IPS-15b (cell line): ENCODE data around the gene CACNA1G.
A peak's percentile ranks its signal among the peaks of the same experiment; 100 is the strongest.

ENCODE experiments used
- H3K27me3 ChIP-seq: one replicate; pipeline ENCODE4 v1.6.1; 2013; ENCODE audit warnings: low read length; ENCODE audit not compliant: control insufficient read depth, insufficient read depth
- H3K36me3 ChIP-seq: one replicate; pipeline ENCODE4 v1.6.1; 2013; ENCODE audit warnings: low read length; ENCODE audit not compliant: control insufficient read depth, insufficient read depth
- H3K4me1 ChIP-seq: one replicate; pipeline ENCODE4 v1.6.1; 2013; ENCODE audit warnings: mild to moderate bottlenecking, low read length; ENCODE audit not compliant: control insufficient read depth, insufficient read depth
- H3K4me3 ChIP-seq: one replicate; pipeline ENCODE4 v1.5.1; 2013; ENCODE audit warnings: low read depth, low read length
- H3K9ac ChIP-seq: one replicate; pipeline ENCODE4 v1.6.1; 2013; ENCODE audit warnings: low read depth, mild to moderate bottlenecking, low read length
- H3K9me3 ChIP-seq: one replicate; pipeline ENCODE4 v1.6.1; 2013; ENCODE audit warnings: mild to moderate bottlenecking, low read length; ENCODE audit not compliant: control insufficient read depth, insufficient read depth

The CACNA1G gene

DNA sequence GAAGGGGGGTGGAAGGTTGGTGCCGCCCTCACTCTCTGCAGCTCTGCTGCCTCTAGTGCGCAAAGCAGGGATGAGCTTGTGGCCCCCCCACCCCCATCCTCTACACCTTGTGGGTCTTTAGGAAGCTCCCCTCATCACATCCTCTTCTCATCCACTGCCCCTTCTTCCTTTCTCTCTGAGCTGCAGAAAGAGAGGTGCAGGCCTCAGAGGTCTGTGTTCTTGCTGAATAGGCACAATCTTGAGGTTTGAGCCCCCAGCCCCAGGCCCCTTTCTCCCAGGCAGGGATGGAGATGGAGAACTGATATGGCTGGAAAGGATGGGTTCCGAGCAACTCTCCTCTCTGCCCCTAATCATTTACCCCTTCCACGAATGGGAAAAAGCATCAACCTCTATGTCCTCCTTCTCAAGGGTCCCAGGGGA lies 2.6 kb downstream of the CACNA1G start:
- H3K27me3 ChIP-seq: peaks cover 71% of the 10 kb centered on the region
- H3K4me3 ChIP-seq: peak overlapping the region; percentile 49
- peaks cover 15% of the 10 kb centered on the region for H3K4me1 ChIP-seq

DNA sequence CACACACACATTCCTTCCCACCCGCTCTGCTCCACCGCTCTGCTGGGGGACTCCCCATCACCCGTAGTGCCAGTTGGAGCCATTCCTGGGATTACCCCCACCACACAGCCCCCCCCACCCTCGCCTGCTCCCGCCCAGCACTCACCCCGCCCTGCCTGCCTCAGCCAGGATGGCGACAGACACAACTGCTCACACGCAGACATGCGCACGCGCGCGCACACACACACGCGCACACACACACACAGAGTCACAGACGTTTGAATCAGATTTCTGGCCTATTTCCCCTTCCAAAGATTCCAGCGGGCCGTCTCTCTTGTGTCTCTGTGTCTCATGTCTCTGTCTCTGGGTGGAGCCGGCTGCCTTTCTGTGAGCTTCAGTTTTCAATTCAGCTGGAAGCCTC lies 4.4 kb downstream of the CACNA1G start:
- H3K4me3 ChIP-seq: peak overlapping the region; percentile 26
- H3K4me1 ChIP-seq: peaks cover 13% of the 10 kb centered on the region
- no peaks in the 10 kb centered on the region for H3K36me3 ChIP-seq
- H3K27me3 ChIP-seq: peaks cover 60% of the 10 kb centered on the region
- H3K9ac ChIP-seq: no peak overlapping the region
- no peaks in the 10 kb centered on the region for H3K9me3 ChIP-seq

More for the DNA sequence above, 2.6 kb downstream of the CACNA1G start:
- H3K36me3 ChIP-seq: no peaks in the 10 kb centered on the region
- H3K9me3 ChIP-seq: no peaks in the 10 kb centered on the region
- no peak overlapping the region for H3K9ac ChIP-seq

GRCh38 chr17:50565402-50566350 lies 5.2 kb downstream of the CACNA1G start:
- H3K27me3 ChIP-seq: peaks cover 60% of the 10 kb centered on the region
- peak overlapping the region; percentile 5 for H3K4me3 ChIP-seq
- H3K9me3 ChIP-seq: no peaks in the 10 kb centered on the region
- H3K36me3 ChIP-seq: no peaks in the 10 kb centered on the region
- no peak overlapping the region for H3K9ac ChIP-seq
- peaks cover 17% of the 10 kb centered on the region for H3K4me1 ChIP-seq

DNA sequence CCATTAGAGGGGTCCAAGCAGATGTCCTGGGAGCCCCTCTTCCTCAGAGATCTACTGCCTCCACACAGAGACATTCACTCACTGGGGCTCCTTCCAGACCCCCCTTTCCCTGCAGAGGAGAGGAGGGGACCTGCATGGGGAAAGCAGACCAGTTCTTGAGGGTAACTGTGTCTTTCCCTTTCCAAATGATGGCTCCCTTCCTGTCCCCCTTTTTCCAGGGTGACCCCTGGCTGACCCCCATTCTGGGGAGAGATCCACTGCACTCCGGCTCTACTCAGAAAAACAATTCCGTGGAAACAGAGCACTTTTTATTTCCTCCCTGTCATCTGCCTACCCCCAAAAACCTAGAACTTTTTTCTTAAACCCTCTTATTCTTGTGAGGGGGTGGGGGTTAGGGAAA lies 6.4 kb downstream of the CACNA1G start:
- Histone ChIP-seq H3K9ac (no peak overlapping the region), H3K27me3 (peaks cover 60% of the 10 kb centered on the region), H3K4me3 (no peak overlapping the region), H3K9me3 (no peaks in the 10 kb centered on the region), H3K4me1 (peaks cover 17% of the 10 kb centered on the region), H3K36me3 (no peaks in the 10 kb centered on the region)

DNA sequence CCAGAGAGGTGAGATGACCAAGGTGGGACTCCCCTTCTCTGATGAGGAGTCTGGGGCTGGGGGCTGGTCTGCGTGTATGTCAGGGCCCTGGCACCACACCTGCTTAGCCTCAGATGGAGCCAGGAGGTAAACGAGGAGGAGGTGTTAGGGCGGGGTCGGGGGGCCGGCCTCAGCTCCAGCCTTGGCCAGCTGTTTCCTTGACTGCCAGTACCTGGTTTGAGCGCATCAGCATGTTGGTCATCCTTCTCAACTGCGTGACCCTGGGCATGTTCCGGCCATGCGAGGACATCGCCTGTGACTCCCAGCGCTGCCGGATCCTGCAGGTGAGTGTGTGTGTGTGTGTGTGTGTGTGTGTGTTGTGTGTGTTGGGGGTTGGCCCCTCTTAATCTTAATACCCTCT lies 8.1 kb downstream of the CACNA1G start:
- Histone ChIP-seq H3K36me3 (no peaks in the 10 kb centered on the region), H3K27me3 (peaks cover 44% of the 10 kb centered on the region), H3K4me1 (peaks cover 7% of the 10 kb centered on the region), H3K9me3 (no peaks in the 10 kb centered on the region), H3K9ac (no peak overlapping the region), H3K4me3 (no peak overlapping the region)

DNA sequence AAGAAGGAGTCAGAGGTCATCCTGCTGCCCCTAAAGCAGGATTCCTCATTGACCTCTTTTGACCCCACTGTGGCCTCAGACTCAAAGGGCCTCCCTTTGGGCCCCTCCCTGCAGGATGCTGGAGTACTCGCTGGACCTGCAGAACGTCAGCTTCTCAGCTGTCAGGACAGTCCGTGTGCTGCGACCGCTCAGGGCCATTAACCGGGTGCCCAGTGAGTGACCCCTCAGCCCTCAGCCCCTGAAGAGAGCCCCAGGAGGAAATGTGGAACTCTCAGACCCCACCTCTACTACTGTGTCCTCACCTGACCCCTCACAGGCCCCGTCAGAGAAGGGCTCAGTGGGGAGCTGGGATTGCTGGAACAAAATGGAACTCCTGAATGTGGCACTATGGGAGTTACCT lies 9.1 kb downstream of the CACNA1G start:
- Histone ChIP-seq H3K4me1 (peaks cover 5% of the 10 kb centered on the region), H3K36me3 (no peaks in the 10 kb centered on the region), H3K9ac (no peak overlapping the region), H3K27me3 (peaks cover 35% of the 10 kb centered on the region), H3K9me3 (no peaks in the 10 kb centered on the region), H3K4me3 (no peak overlapping the region)

GRCh38 chr17:50570032-50570431 lies 9.5 kb downstream of the CACNA1G start:
- H3K4me3 ChIP-seq: no peak overlapping the region
- no peak overlapping the region for H3K9ac ChIP-seq
- peaks cover 4% of the 10 kb centered on the region for H3K4me1 ChIP-seq
- peaks cover 31% of the 10 kb centered on the region for H3K27me3 ChIP-seq
- no peaks in the 10 kb centered on the region for H3K36me3 ChIP-seq
- no peaks in the 10 kb centered on the region for H3K9me3 ChIP-seq

DNA sequence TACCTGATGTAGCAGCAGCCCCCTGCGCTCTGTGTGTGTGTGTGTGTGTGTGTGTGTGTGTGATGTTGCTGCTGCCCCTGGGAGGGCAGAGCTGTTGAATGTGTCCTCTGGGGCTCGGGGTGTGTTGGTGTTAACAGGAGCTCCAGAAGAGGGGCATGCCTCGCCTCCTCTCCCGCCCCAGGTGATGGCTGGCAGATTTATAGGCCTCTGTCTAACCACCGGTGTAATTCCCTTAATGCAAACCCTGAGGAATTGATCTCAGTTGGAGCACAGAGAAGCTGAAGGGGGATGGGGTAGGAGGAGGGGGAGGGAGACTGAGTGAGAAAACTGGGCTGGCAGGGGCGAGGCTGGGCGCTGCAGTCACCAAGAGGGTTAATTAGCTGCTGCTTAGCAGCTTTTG lies 10.0 kb downstream of the CACNA1G start:
- no peak overlapping the region for H3K9ac ChIP-seq
- peaks cover 4% of the 10 kb centered on the region for H3K4me1 ChIP-seq
- H3K4me3 ChIP-seq: no peak overlapping the region
- no peaks in the 10 kb centered on the region for H3K9me3 ChIP-seq
- H3K36me3 ChIP-seq: no peaks in the 10 kb centered on the region
- H3K27me3 ChIP-seq: peaks cover 26% of the 10 kb centered on the region

DNA sequence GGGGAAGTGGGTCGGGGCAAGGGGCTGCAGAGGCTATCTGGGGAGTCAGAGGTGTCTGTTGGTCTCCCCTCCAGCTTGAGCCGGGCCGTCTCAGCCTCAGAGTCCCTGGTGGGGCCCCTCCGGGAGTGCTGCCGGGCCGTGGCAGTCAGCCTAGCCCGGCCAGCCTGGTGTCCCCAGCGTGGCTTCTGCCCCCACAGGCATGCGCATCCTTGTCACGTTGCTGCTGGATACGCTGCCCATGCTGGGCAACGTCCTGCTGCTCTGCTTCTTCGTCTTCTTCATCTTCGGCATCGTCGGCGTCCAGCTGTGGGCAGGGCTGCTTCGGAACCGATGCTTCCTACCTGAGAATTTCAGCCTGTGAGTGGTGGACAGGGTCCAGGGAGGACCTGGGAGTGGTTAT lies 11.2 kb downstream of the CACNA1G start:
- Histone ChIP-seq H3K36me3 (no peaks in the 10 kb centered on the region), H3K4me1 (peaks cover 4% of the 10 kb centered on the region), H3K4me3 (no peak overlapping the region), H3K9ac (no peak overlapping the region), H3K9me3 (no peaks in the 10 kb centered on the region), H3K27me3 (peaks cover 14% of the 10 kb centered on the region)

GRCh38 chr17:50572541-50572940 lies 12.0 kb downstream of the CACNA1G start:
- Histone ChIP-seq H3K4me3 (no peak overlapping the region), H3K4me1 (peaks cover 4% of the 10 kb centered on the region), H3K36me3 (no peaks in the 10 kb centered on the region), H3K9ac (no peak overlapping the region), H3K9me3 (no peaks in the 10 kb centered on the region), H3K27me3 (peaks cover 6% of the 10 kb centered on the region)

DNA sequence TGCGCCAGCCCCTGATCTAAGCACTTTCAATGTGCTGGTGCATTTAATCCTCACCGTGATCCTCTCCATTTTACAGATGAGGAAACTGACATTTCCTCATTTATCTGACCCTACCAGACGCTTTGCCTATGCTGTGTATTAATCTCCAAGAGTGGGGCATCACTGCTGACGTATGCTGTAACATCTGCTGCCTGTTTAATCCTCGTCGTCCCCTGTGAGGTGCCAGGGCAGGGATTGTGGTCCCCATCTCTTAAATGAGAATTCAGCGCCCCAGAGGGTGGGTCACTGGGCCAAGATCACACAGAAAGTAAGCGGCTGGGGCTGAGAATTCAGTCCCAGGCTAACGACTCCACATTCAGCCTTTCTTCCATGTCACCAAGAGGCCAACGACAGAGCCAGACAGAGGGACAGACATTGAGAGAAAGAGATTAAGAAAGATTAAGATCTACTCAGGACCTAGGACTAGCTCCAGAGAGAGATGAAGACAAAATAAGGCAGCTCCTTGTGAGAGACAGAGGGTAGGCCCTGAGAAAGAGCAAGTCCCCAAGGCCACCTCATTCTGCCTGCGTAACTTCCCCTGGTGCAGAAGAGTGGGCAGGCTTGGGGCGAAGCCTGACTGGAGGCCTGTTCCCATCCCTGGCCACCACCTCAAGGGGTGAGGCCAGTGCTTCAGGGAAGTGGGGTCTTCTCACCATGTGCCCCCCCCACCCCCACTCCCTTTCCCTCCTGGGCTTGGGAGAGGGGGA lies 13.5 kb downstream of the CACNA1G start:
- Histone ChIP-seq H3K4me1 (peaks cover 4% of the 10 kb centered on the region), H3K9me3 (no peaks in the 10 kb centered on the region), H3K9ac (no peak overlapping the region), H3K36me3 (no peaks in the 10 kb centered on the region), H3K27me3 (no peaks in the 10 kb centered on the region), H3K4me3 (no peak overlapping the region)
